Kidney glomerular epithelial cell (primary cell): ENCODE results near the gene EPHA1.

ENCODE experiments used
- DNase-seq: peaks from one replicate; lab custom pipeline; 2025; lab: John Stamatoyannopoulos, UW

Gene EPHA1

GRCh38 chr7:143372070-143372469, 36.6 kb downstream of the EPHA1 start:
- DNase-seq: peak; percentile 17

- no peak for DNase-seq
These were observed 38.7 kb downstream of the EPHA1 start for GRCh38 chr7:143369678-143370651.

- no peak for DNase-seq
These were observed 40.3 kb downstream of the EPHA1 start for GRCh38 chr7:143368387-143368786.

- DNase-seq: peak; percentile 22
These were observed 40.7 kb downstream of the EPHA1 start for GRCh38 chr7:143367972-143368371.

GRCh38 chr7:143363016-143363937, 45.4 kb downstream of the EPHA1 start:
- no peak for DNase-seq

- DNase-seq: no peak
These were observed 46.3 kb downstream of the EPHA1 start, which contains the start of gene FAM131B for GRCh38 chr7:143362131-143363015. TSS of gene FAM131B (minus strand) at chr7:143362713. CDS start at chr7:143362603, 110 bp downstream.

- no peak for DNase-seq
These were observed 47.0 kb downstream of the EPHA1 start for GRCh38 chr7:143361552-143362130.

GRCh38 chr7:143360788-143361551, 47.7 kb downstream of the EPHA1 start:
- no peak for DNase-seq

GRCh38 chr7:143359771-143360353, 48.8 kb downstream of the EPHA1 start:
- DNase-seq: no peak

- DNase-seq: no peak
These were observed 50.0 kb downstream of the EPHA1 start for GRCh38 chr7:143358626-143359025.

GRCh38 chr7:143356414-143357050, 52.1 kb downstream of the EPHA1 start:
- DNase-seq: no peak

- no peak for DNase-seq
These were observed 52.9 kb downstream of the EPHA1 start for GRCh38 chr7:143355450-143356385.

- DNase-seq: no peak
These were observed 53.7 kb downstream of the EPHA1 start for GRCh38 chr7:143354965-143355364.

- DNase-seq: no peak
These were observed 54.3 kb downstream of the EPHA1 start for GRCh38 chr7:143354376-143354775.

GRCh38 chr7:143352531-143353002, 56.1 kb downstream of the EPHA1 start:
- DNase-seq: no peak

GRCh38 chr7:143351574-143351973, 57.1 kb downstream of the EPHA1 start:
- no peak for DNase-seq

GRCh38 chr7:143351060-143351459, 57.6 kb downstream of the EPHA1 start:
- no peak for DNase-seq

GRCh38 chr7:143347950-143348349, 60.7 kb downstream of the EPHA1 start:
- DNase-seq: no peak
